HG03095 (cell line): ENCODE data around the gene ZNF486.
A peak's percentile ranks its signal among the peaks of the same experiment; 100 is the strongest.
"Not testable (repeated sequence)": the region's sequence is repeated elsewhere in the genome, so short reads cannot be mapped to it uniquely, and the experiment has no call there.

Experiments
- ATAC-seq: cut with Tn5 transposase; IDR thresholded peaks from one replicate; pipeline ENCODE4 v1.9.1; 2021; ENCODE audit warnings: moderate library complexity; ENCODE audit not compliant: unreplicated experiment

Gene ZNF486

DNA sequence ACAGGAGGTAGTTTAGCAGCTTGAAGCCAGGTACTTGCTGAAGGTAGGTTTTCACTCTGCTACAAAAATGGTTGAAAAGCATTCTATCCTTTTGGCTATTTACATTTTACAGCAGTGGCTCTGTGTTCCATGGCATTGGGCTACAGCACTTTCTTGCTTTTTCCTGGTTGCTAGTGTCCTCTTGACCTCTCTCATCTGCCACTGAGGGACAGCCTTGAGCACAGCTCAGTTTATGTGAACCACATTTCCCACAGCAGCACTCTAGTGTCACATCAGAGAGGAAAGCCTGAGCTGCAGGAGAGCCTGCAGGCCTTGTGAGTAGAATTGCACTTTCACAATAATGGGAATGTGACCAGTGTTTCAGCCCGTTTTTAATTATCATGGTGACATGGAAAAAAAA, 54.6 kb downstream of the ZNF486 start:
- ATAC-seq: not testable (repeated sequence)

- ATAC-seq: no peak
Measured at GRCh38 chr19:20233105-20233504, 66.1 kb downstream of the ZNF486 start.

- no peak for ATAC-seq
Measured at GRCh38 chr19:20235156-20235555, 68.1 kb downstream of the ZNF486 start.

DNA sequence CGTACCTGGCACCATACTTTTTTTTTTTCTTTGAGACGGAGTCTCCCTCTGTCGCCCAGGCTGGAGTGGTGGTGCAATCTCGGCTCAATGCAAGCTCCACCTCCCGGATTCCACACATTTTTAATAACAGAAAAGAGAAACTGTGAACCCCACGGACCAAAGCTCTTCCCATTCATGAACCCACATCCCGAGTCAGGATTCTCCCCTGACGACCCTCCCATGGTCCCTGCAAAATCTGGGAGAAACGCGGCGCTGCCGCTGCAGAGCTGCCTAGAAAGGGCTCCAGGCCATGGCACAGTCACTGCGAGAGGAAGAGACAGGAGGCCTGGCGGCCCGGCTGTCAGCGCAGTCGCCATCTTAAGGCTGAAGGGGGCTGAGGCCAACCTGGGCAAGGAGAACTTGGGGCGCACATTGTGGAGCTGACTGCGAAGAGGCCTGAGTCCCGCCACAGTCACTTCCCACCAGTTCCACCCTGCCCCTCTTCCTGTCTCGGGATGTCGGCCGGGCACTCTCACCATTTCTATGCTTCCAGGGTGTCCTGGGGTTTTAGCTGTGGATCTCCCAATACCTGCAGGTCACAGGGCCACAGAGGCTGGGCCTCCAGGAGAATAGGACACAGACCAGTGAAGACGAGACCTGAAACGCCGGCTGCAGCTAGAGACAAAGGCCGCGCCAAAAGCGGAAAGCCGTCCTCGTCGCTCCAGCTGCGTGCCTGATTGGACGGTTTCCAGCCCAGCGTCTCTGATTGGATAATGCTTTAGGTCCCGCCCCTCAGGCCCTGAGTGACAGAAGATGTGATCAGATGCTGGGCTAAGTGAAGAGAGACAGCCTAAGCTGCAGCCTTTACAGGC, 71.0 kb downstream of the ZNF486 start:
- peak; percentile 60 for ATAC-seq

GRCh38 chr19:20243629-20244028, 76.6 kb downstream of the ZNF486 start:
- ATAC-seq: no peak

GRCh38 chr19:20244356-20244755, 77.3 kb downstream of the ZNF486 start:
- ATAC-seq: no peak

DNA sequence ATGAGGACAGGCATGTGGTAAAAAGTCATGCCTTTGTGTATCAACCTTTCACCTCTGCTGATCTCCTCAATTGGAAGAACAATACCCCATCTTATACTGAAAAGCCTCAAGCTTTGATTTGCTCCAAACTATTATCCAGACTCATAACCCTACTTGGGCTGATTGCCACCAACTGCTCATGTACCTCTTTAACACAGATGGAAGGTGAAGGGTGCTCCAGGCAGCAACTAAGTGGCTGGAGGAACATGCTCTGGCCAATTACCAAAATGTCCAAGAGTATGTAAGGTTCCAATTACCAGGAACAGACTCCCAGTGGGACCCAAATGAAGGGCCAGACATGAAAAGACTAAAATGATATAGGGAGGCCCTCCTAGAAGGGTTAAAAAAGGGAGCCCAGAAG, 78.3 kb downstream of the ZNF486 start:
- ATAC-seq: no peak

- ATAC-seq: no peak
Measured at GRCh38 chr19:20247016-20247683, 80.1 kb downstream of the ZNF486 start.

DNA sequence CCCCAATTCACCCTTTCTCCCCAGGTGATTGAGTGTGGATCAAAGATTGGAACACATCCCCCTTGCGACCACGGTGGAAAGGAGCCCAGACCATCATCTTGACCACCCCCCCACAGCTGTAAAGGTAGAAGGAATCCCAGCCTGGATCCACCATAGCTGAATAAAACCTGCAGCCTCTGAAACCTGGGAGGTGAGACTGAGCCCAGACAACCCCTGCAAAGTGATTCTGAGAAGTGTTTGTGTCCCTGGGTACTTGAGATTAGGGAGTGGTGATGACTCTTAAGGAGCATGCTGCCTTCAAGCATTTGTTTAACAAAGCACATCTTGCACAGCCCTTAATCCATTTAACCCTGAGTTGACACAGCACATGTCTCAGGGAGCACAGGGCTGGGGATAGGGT, 81.2 kb downstream of the ZNF486 start:
- not testable (repeated sequence) for ATAC-seq
